DND-41 (cell line): ENCODE results near the gene RUNX1.

ENCODE experiments used
- ATAC-seq: fragments of 200-7000 bp; cut with Tn5 transposase; 3 replicates; pipeline ENCODE4 v1.9.1; 2021; ENCODE audit warnings: low read depth; ENCODE audit not compliant: insufficient read depth
- DNase-seq: peaks from one replicate; pipeline ENCODE4 v3.0.0-alpha.2; 2020
- H2AFZ ChIP-seq: 2 replicates; pipeline ENCODE4 v1.6.0; 2012; ENCODE audit warnings: low read depth, low read length
- H3K27ac ChIP-seq: 2 replicates; pipeline ENCODE4 v1.5.1; 2012; ENCODE audit warnings: low read length, inconsistent platforms
- H3K27me3 ChIP-seq: fragments of 200-600 bp; sonication (generic); 2 replicates; pipeline ENCODE4 v1.6.0; 2012; ENCODE audit warnings: low read length, mild to moderate bottlenecking, inconsistent platforms; ENCODE audit not compliant: insufficient read depth, poor library complexity
- H3K36me3 ChIP-seq: 2 replicates; pipeline ENCODE4 v1.5.1; 2012; ENCODE audit warnings: low read length, inconsistent platforms; ENCODE audit not compliant: insufficient read depth
- H3K4me1 ChIP-seq: 2 replicates; pipeline ENCODE4 v1.5.1; 2012; ENCODE audit warnings: mild to moderate bottlenecking, low read length; ENCODE audit not compliant: insufficient read depth
- H3K4me2 ChIP-seq: 2 replicates; pipeline ENCODE4 v1.6.0; 2012; ENCODE audit warnings: mild to moderate bottlenecking, moderate library complexity, low read length, inconsistent platforms; ENCODE audit not compliant: insufficient read depth
- H3K4me3 ChIP-seq, 2 experiments: fragments of 200-600 bp in 1 of 2; shearing (Covaris generic) in 1 of 2; 2 replicates each; pipeline ENCODE4 v1.5.1; 2012 to 2016; ENCODE audit warnings: inconsistent platforms in 2 of 2, low read length in 2 of 2, mild to moderate bottlenecking in 2 of 2, low read depth in 1 of 2, moderate library complexity in 1 of 2
- H3K79me2 ChIP-seq: 2 replicates; pipeline ENCODE4 v1.6.0; 2012; ENCODE audit warnings: low read length, inconsistent platforms; ENCODE audit not compliant: insufficient read depth
- H3K9ac ChIP-seq: 2 replicates; pipeline ENCODE4 v1.6.0; 2012; ENCODE audit warnings: low read depth, mild to moderate bottlenecking, inconsistent platforms, low read length, moderate library complexity
- H3K9me3 ChIP-seq: 2 replicates; pipeline ENCODE4 v1.5.1; 2012; ENCODE audit warnings: low read length, moderate library complexity, mild to moderate bottlenecking, inconsistent platforms; ENCODE audit not compliant: insufficient read depth, severe bottlenecking
- H4K20me1 ChIP-seq: 2 replicates; pipeline ENCODE4 v1.6.0; 2012; ENCODE audit warnings: low read length; ENCODE audit not compliant: insufficient read depth
- CTCF ChIP-seq: IDR thresholded peaks from 2 replicates; pipeline ENCODE4 v1.5.1; 2012; ENCODE audit warnings: borderline replicate concordance, low read length, moderate library complexity, mild to moderate bottlenecking; ENCODE audit not compliant: poor library complexity, severe bottlenecking; ENCODE audit errors: extremely low read depth
- EZH2 ChIP-seq: IDR thresholded peaks from 3 replicates; pipeline ENCODE4 v1.6.1; 2012; ENCODE audit warnings: borderline replicate concordance, low read depth, mild to moderate bottlenecking, moderate library complexity, low read length, inconsistent platforms; ENCODE audit not compliant: severe bottlenecking

RUNX1 gene

GRCh38 chr21:34820051-34820450 lies 229.1 kb downstream of the RUNX1 start:
- Histone ChIP-seq H3K79me2 (peaks cover 60% of the 10 kb centered on the region), H3K4me2 (no peak overlapping the region), H4K20me1 (peaks cover 55% of the 10 kb centered on the region), H2AFZ (no peak overlapping the region), H3K27ac (no peak overlapping the region), H3K9ac (no peak overlapping the region), H3K27me3 (no peaks in the 10 kb centered on the region), H3K4me1 (no peaks in the 10 kb centered on the region), H3K36me3 (peaks cover 99% of the 10 kb centered on the region), H3K9me3 (no peaks in the 10 kb centered on the region), H3K4me3 (no peak overlapping the region)
- TF ChIP-seq CTCF (no peak), EZH2 (no peak)
- peak; percentile 51 for ATAC-seq
- DNase-seq, result peak; percentile 46

DNA sequence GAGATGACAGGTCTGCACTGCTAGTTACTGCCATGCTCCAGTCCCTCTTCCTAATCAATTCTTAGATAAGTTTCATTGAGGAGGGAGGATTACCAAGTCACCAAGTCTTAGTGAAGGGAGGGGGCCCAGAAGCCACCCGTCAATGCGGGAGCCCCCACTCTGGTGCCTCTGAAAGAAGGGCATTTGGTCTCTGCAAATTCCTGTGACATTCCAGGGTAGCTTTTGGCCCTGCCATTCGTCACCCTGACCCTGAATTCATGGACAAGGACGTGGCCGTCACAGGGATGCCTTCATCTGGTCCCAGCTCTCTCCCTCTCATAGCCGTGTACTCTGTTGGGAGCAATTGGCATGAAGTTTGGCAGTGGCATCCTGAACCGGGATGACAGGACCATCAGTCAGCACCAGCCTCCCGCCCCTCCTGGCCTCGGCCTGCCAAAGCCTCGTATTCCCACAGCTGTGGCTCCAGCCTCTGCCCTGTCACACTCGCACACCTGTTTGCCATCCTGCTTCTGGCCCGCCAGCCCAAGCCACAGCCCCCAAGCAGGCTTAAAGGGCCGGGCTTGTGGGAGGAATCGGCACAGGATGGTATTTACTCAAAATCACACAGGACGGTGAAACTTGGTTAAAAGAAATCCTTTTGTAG lies 229.6 kb downstream of the RUNX1 start:
- no peak overlapping the region for H2AFZ ChIP-seq
- H3K79me2 ChIP-seq, result peaks cover 61% of the 10 kb centered on the region
- H3K9me3 ChIP-seq, result no peaks in the 10 kb centered on the region
- DNase-seq, result no peak
- H3K9ac ChIP-seq, result no peak overlapping the region
- no peak overlapping the region for H3K4me2 ChIP-seq
- H3K27me3 ChIP-seq, result no peaks in the 10 kb centered on the region
- TF ChIP-seq CTCF, result no peak
- peaks cover 55% of the 10 kb centered on the region for H4K20me1 ChIP-seq
- 0 out of 3 replicates have a peak, but pooled peaks have one; percentile 6 for ATAC-seq
- H3K4me1 ChIP-seq, result no peaks in the 10 kb centered on the region
- H3K4me3 ChIP-seq, result no peak overlapping the region
- H3K36me3 ChIP-seq, result peaks cover 99% of the 10 kb centered on the region
- no peak overlapping the region for H3K27ac ChIP-seq

GRCh38 chr21:34818662-34819158 lies 230.4 kb downstream of the RUNX1 start:
- no peak overlapping the region for H3K4me2 ChIP-seq

More at GRCh38 chr21:34818662-34819158, 230.4 kb downstream of the RUNX1 start:
- no peaks in the 10 kb centered on the region for H3K9me3 ChIP-seq
- H3K36me3 ChIP-seq, result peaks cover 99% of the 10 kb centered on the region
- H2AFZ ChIP-seq, result no peak overlapping the region
- TF ChIP-seq EZH2, result no peak
- TF ChIP-seq CTCF, result no peak
- H3K79me2 ChIP-seq, result peaks cover 60% of the 10 kb centered on the region
- no peak for ATAC-seq
- H3K4me1 ChIP-seq, result no peaks in the 10 kb centered on the region
- no peaks in the 10 kb centered on the region for H3K27me3 ChIP-seq
- H4K20me1 ChIP-seq, result peaks cover 59% of the 10 kb centered on the region
- H3K27ac ChIP-seq, result no peak overlapping the region
- H3K4me3 ChIP-seq, result no peak overlapping the region
- H3K9ac ChIP-seq, result no peak overlapping the region
- no peak for DNase-seq
